Left ventricle myocardium inferior (tissue), 1 donor: Measurements from ENCODE around the gene EIF3D. TPM values are rescaled to one million over a fixed set of nuclear protein-coding genes. Genes with fewer than 3 reads are reported as not detected.
"Not testable (repeated sequence)": the region's sequence is repeated elsewhere in the genome, so short reads cannot be mapped to it uniquely, and the experiment has no call there.

Experiments used
- DNase-seq: peaks from one replicate; pipeline ENCODE4 v3.0.0-alpha.2; 2020
- H3K27ac ChIP-seq: fragments of 200-600 bp; replicated peaks from 2 replicates; pipeline ENCODE4 v1.8.0; 2021
- H3K27me3 ChIP-seq: fragments of 200-600 bp; 2 replicates; pipeline ENCODE4 v1.8.0; 2021; ENCODE audit warnings: low read depth
- H3K36me3 ChIP-seq: fragments of 200-600 bp; 2 replicates; pipeline ENCODE4 v1.8.0; 2021
- H3K4me1 ChIP-seq: fragments of 200-600 bp; 2 replicates; pipeline ENCODE4 v1.8.0; 2021
- H3K4me3 ChIP-seq: fragments of 200-600 bp; 2 replicates; pipeline ENCODE4 v1.8.0; 2021; ENCODE audit warnings: mild to moderate bottlenecking, moderate library complexity
- H3K9me3 ChIP-seq: fragments of 200-600 bp; replicated peaks from 2 replicates; pipeline ENCODE4 v1.8.0; 2021
- CTCF ChIP-seq: fragments of 200-600 bp; IDR thresholded peaks from 2 replicates; pipeline ENCODE4 v1.8.0; 2021; ENCODE audit warnings: antibody characterized with exemption, mild to moderate bottlenecking, borderline replicate concordance
- intact Hi-C: fragments of 100-400 bp; cut with micrococcal nuclease; formaldehyde crosslinking; loops from one replicate; pipeline ENCODE4 v1.11.0; 2022
- total RNA-seq: library from RNA; stranded (reverse); fragmentation: NEBNext Ultra II Directional; extraction: Animal tissue kit (Norgen Biotek cat#: 25700); gene quantifications from one replicate; pipeline ENCODE4 v1.2.1, GENCODE V29; 2021
- donor health status: DM: no; HTN: yes; CAD: no; lungs with severe emphysema.

The EIF3D gene
- total RNA-seq, 1 donor from 2014 or later, result 75.4 TPM

- Histone ChIP-seq H3K4me3 (no peak overlapping the region), H3K36me3 (no peaks in the 10 kb centered on the region), H3K9me3 (no peaks in the 10 kb centered on the region), H3K27ac (no peak overlapping the region), H3K4me1 (no peaks in the 10 kb centered on the region), H3K27me3 (peaks cover 52% of the 10 kb centered on the region)
- DNase-seq, result no peak
- TF ChIP-seq CTCF, result no peak
- intact Hi-C loops, result no loop called here
Measured at GRCh38 chr22:36541831-36542411, 13.0 kb upstream of the EIF3D start.

- Histone ChIP-seq H3K27ac (no peak overlapping the region), H3K9me3 (no peaks in the 10 kb centered on the region), H3K27me3 (peaks cover 53% of the 10 kb centered on the region), H3K4me1 (no peaks in the 10 kb centered on the region), H3K4me3 (no peak overlapping the region), H3K36me3 (no peaks in the 10 kb centered on the region)
- DNase-seq, result no peak
- intact Hi-C loops, result no loop called here
- no peak for TF ChIP-seq CTCF
Measured at GRCh38 chr22:36540867-36541642, 12.1 kb upstream of the EIF3D start.

GRCh38 chr22:36538529-36538928 lies 9.6 kb upstream of the EIF3D start:
- intact Hi-C loops, result no loop called here
- no peak overlapping the region for H3K27ac ChIP-seq

GRCh38 chr22:36536717-36537116 lies 7.8 kb upstream of the EIF3D start:
- intact Hi-C loops, result no loop called here
- peaks cover 46% of the 10 kb centered on the region for H3K27me3 ChIP-seq
- H3K27ac ChIP-seq, result no peak overlapping the region
- no peak for DNase-seq
- no peak overlapping the region for H3K4me3 ChIP-seq
- no peaks in the 10 kb centered on the region for H3K36me3 ChIP-seq
- H3K9me3 ChIP-seq, result peaks cover 8% of the 10 kb centered on the region
- no peak for TF ChIP-seq CTCF
- no peaks in the 10 kb centered on the region for H3K4me1 ChIP-seq

More at GRCh38 chr22:36538529-36538928, 9.6 kb upstream of the EIF3D start:
- no peak for DNase-seq
- Histone ChIP-seq H3K27me3 (peaks cover 46% of the 10 kb centered on the region), H3K9me3 (peaks cover 8% of the 10 kb centered on the region), H3K36me3 (no peaks in the 10 kb centered on the region), H3K4me3 (no peak overlapping the region), H3K4me1 (no peaks in the 10 kb centered on the region)
- TF ChIP-seq CTCF, result no peak

- H3K27me3 ChIP-seq, result peaks cover 21% of the 10 kb centered on the region
- intact Hi-C loops, result not testable (repeated sequence)
Measured at GRCh38 chr22:36533320-36533719, 4.4 kb upstream of the EIF3D start.

GRCh38 chr22:36532466-36532865 lies 3.5 kb upstream of the EIF3D start:
- peaks cover 22% of the 10 kb centered on the region for H3K4me1 ChIP-seq
- peaks cover 13% of the 10 kb centered on the region for H3K27me3 ChIP-seq
- intact Hi-C loops, result no loop called here
- no peak for DNase-seq
- TF ChIP-seq CTCF, result no peak
- H3K9me3 ChIP-seq, result peaks cover 8% of the 10 kb centered on the region
- H3K27ac ChIP-seq, result no peak overlapping the region
- H3K36me3 ChIP-seq, result no peaks in the 10 kb centered on the region
- no peak overlapping the region for H3K4me3 ChIP-seq

More at GRCh38 chr22:36533320-36533719, 4.4 kb upstream of the EIF3D start:
- not testable (repeated sequence) for H3K4me3 ChIP-seq, H3K9me3 ChIP-seq, H3K27ac ChIP-seq, H3K36me3 ChIP-seq, DNase-seq
- H3K4me1 ChIP-seq, result peaks cover 14% of the 10 kb centered on the region
